Naive B cell (primary cell): Measurements from ENCODE around the gene MED27. TPM values are rescaled to one million over a fixed set of nuclear protein-coding genes. Genes with fewer than 3 reads are reported as not detected.

Experiments
- ATAC-seq, 2 donors: fragments of 150-1000 bp; cut with Tn5 transposase; 2 replicates each; pipeline ENCODE4 v1.10.0; 2021; ENCODE audit warnings: low read depth in 2 of 2, mild to moderate bottlenecking in 2 of 2, moderate library complexity in 2 of 2
- DNase-seq: peaks from one replicate; pipeline ENCODE4 v3.0.0; 2022
- H3K27ac Mint-ChIP-seq, 6 donors: one replicate each; pipeline ENCODE4 v1.8.0; 2020 to 2022; ENCODE audit warnings: mild to moderate bottlenecking in 6 of 6, mixed read lengths in 6 of 6, moderate library complexity in 5 of 6, inconsistent platforms in 2 of 6
- H3K27me3 Mint-ChIP-seq, 3 donors: one replicate each; pipeline ENCODE4 v1.8.0; 2021 to 2022; ENCODE audit warnings: mixed read lengths in 3 of 3, mild to moderate bottlenecking in 1 of 3
- H3K36me3 Mint-ChIP-seq, 2 donors: one replicate each; pipeline ENCODE4 v1.8.0; 2020 to 2022; ENCODE audit warnings: mixed read lengths in 2 of 2, inconsistent platforms in 1 of 2, mild to moderate bottlenecking in 1 of 2
- H3K4me1 Mint-ChIP-seq, 3 donors: one replicate each; pipeline ENCODE4 v1.8.0; 2020 to 2022; ENCODE audit warnings: mixed read lengths in 3 of 3, inconsistent platforms in 1 of 3, mild to moderate bottlenecking in 1 of 3, moderate library complexity in 1 of 3
- H3K4me3 Mint-ChIP-seq, 8 donors: one replicate each; pipeline ENCODE4 v1.8.0; 2020 to 2022; ENCODE audit warnings: mild to moderate bottlenecking in 8 of 8, mixed read lengths in 8 of 8, moderate library complexity in 8 of 8, inconsistent platforms in 2 of 8
- H3K9me3 Mint-ChIP-seq, 7 donors: one replicate each; pipeline ENCODE4 v1.8.0; 2020 to 2022; ENCODE audit warnings: mixed read lengths in 7 of 7, mild to moderate bottlenecking in 5 of 7, inconsistent platforms in 2 of 7, moderate library complexity in 1 of 7
- polyA plus RNA-seq, 6 donors: library from polyadenylated mRNA; unstranded; fragments of 300-500 nt; fragmentation: Illumina TruSeq; gene quantifications; one replicate each; pipeline ENCODE4 v1.2.3, GENCODE V29; 2021; ENCODE audit warnings: low read depth in 6 of 6

Gene MED27
- polyA plus RNA-seq, 6 donors from 2014 or later, result 33.1 to 76.9 (median 40.5) TPM

- Mint-ChIP-seq H3K4me1 (no peaks in the 10 kb centered on the region), H3K36me3 (peaks cover 0 to 4% of the 10 kb centered on the region in 2 donors), H3K27ac (no peak overlapping the region), H3K4me3 (no peak overlapping the region), H3K9me3 (peaks cover 0 to 11% (median 1%) of the 10 kb centered on the region in 7 donors), H3K27me3 (peaks cover 42 to 52% (median 42%) of the 10 kb centered on the region in 3 donors)
- ATAC-seq, result no peak
- DNase-seq, result no peak
These were observed 20.2 kb upstream of the MED27 start for GRCh38 chr9:132099741-132100407.

GRCh38 chr9:132099167-132099566, 19.5 kb upstream of the MED27 start:
- peaks cover 0 to 11% (median 1%) of the 10 kb centered on the region in 7 donors for H3K9me3 Mint-ChIP-seq
- no peak overlapping the region for H3K27ac Mint-ChIP-seq
- H3K4me3 Mint-ChIP-seq, result no peak overlapping the region
- no peaks in the 10 kb centered on the region for H3K4me1 Mint-ChIP-seq
- ATAC-seq (no peak), DNase-seq (no peak)
- H3K27me3 Mint-ChIP-seq, result peaks cover 46 to 49% (median 49%) of the 10 kb centered on the region in 3 donors
- H3K36me3 Mint-ChIP-seq, result peaks cover 0 to 4% of the 10 kb centered on the region in 2 donors

GRCh38 chr9:132094314-132094791, 14.7 kb upstream of the MED27 start:
- H3K27ac Mint-ChIP-seq, result no peak overlapping the region
- H3K36me3 Mint-ChIP-seq, result peaks cover 4 to 8% of the 10 kb centered on the region in 2 donors
- DNase-seq (no peak), ATAC-seq (no peak)
- H3K4me1 Mint-ChIP-seq, result no peaks in the 10 kb centered on the region
- H3K9me3 Mint-ChIP-seq, result peaks cover 0 to 5% (median 4%) of the 10 kb centered on the region in 7 donors
- peaks cover 44 to 66% (median 56%) of the 10 kb centered on the region in 3 donors for H3K27me3 Mint-ChIP-seq
- no peak overlapping the region for H3K4me3 Mint-ChIP-seq

GRCh38 chr9:132090771-132091170, 11.1 kb upstream of the MED27 start:
- peaks cover 0 to 8% of the 10 kb centered on the region in 2 donors for H3K36me3 Mint-ChIP-seq
- peak overlapping the region in 1 of 6 donors; percentile 42 for H3K27ac Mint-ChIP-seq
- peak overlapping the region in 1 of 8 donors; percentile 15 for H3K4me3 Mint-ChIP-seq
- ATAC-seq (no peak), DNase-seq (no peak)
- no peaks in the 10 kb centered on the region for H3K4me1 Mint-ChIP-seq
- peaks cover 0 to 5% (median 2%) of the 10 kb centered on the region in 7 donors for H3K9me3 Mint-ChIP-seq
- peaks cover 25 to 54% (median 46%) of the 10 kb centered on the region in 3 donors for H3K27me3 Mint-ChIP-seq

GRCh38 chr9:132087438-132088030, 7.9 kb upstream of the MED27 start:
- H3K4me3 Mint-ChIP-seq, result peak overlapping the region in 1 of 8 donors; percentile 11
- H3K36me3 Mint-ChIP-seq, result peaks cover 0 to 8% of the 10 kb centered on the region in 2 donors
- peaks cover 14 to 57% (median 33%) of the 10 kb centered on the region in 3 donors for H3K27me3 Mint-ChIP-seq
- H3K4me1 Mint-ChIP-seq, result no peaks in the 10 kb centered on the region
- DNase-seq, result no peak
- peaks cover 0 to 5% (median 2%) of the 10 kb centered on the region in 7 donors for H3K9me3 Mint-ChIP-seq
- H3K27ac Mint-ChIP-seq, result no peak overlapping the region
- no peak for ATAC-seq

- Mint-ChIP-seq H3K9me3 (no peaks in the 10 kb centered on the region), H3K27ac (no peak overlapping the region), H3K27me3 (peaks cover 7 to 26% (median 23%) of the 10 kb centered on the region in 3 donors), H3K36me3 (no peaks in the 10 kb centered on the region), H3K4me1 (peaks cover 21 to 26% (median 22%) of the 10 kb centered on the region in 3 donors), H3K4me3 (no peak overlapping the region)
- ATAC-seq (no peak), DNase-seq (no peak)
These were observed 2.5 kb upstream of the MED27 start for GRCh38 chr9:132082188-132082587.

- H3K27ac Mint-ChIP-seq, result peak overlapping the region; percentile 84 to 96 (median 93)
- DNase-seq (no peak), ATAC-seq (no peak)
- H3K9me3 Mint-ChIP-seq, result no peaks in the 10 kb centered on the region
- peaks cover 26 to 35% (median 30%) of the 10 kb centered on the region in 3 donors for H3K4me1 Mint-ChIP-seq
- peaks cover 5 to 10% (median 7%) of the 10 kb centered on the region in 3 donors for H3K27me3 Mint-ChIP-seq
- peak overlapping the region; percentile 90 to 99 (median 96) for H3K4me3 Mint-ChIP-seq
- peaks cover 4 to 7% of the 10 kb centered on the region in 2 donors for H3K36me3 Mint-ChIP-seq
These were observed 839 bp downstream of the MED27 start for GRCh38 chr9:132078699-132079356.

GRCh38 chr9:132077881-132078698, 1.6 kb downstream of the MED27 start:
- Mint-ChIP-seq H3K4me3 (peak overlapping the region; percentile 90 to 99 (median 96)), H3K27me3 (peaks cover 5 to 10% (median 7%) of the 10 kb centered on the region in 3 donors), H3K27ac (peak overlapping the region in 3 of 6 donors; percentile 84 to 91 (median 85)), H3K4me1 (peaks cover 26 to 35% (median 30%) of the 10 kb centered on the region in 3 donors), H3K9me3 (no peaks in the 10 kb centered on the region), H3K36me3 (peaks cover 4 to 7% of the 10 kb centered on the region in 2 donors)
- ATAC-seq, result no peak
- DNase-seq, result no peak

- H3K4me3 Mint-ChIP-seq, result peak overlapping the region in 1 of 8 donors; percentile 90
- peaks cover 4 to 7% of the 10 kb centered on the region in 2 donors for H3K36me3 Mint-ChIP-seq
- peaks cover 37 to 42% (median 42%) of the 10 kb centered on the region in 3 donors for H3K4me1 Mint-ChIP-seq
- no peak overlapping the region for H3K27ac Mint-ChIP-seq
- H3K27me3 Mint-ChIP-seq, result no peaks in the 10 kb centered on the region
- DNase-seq (no peak), ATAC-seq (no peak)
- H3K9me3 Mint-ChIP-seq, result no peaks in the 10 kb centered on the region
These were observed 3.8 kb downstream of the MED27 start for GRCh38 chr9:132075853-132076252.

GRCh38 chr9:132074736-132075135, 4.9 kb downstream of the MED27 start:
- Mint-ChIP-seq H3K27ac (no peak overlapping the region), H3K4me1 (peaks cover 38 to 43% (median 38%) of the 10 kb centered on the region in 3 donors), H3K27me3 (no peaks in the 10 kb centered on the region), H3K4me3 (no peak overlapping the region), H3K36me3 (peaks cover 4 to 7% of the 10 kb centered on the region in 2 donors), H3K9me3 (no peaks in the 10 kb centered on the region)
- ATAC-seq (no peak), DNase-seq (no peak)

- no peaks in the 10 kb centered on the region for H3K27me3 Mint-ChIP-seq
- peaks cover 14 to 18% of the 10 kb centered on the region in 2 donors for H3K36me3 Mint-ChIP-seq
- peaks cover 25 to 33% (median 28%) of the 10 kb centered on the region in 3 donors for H3K4me1 Mint-ChIP-seq
- no peak for DNase-seq
- no peaks in the 10 kb centered on the region for H3K9me3 Mint-ChIP-seq
- no peak for ATAC-seq
- H3K27ac Mint-ChIP-seq, result no peak overlapping the region
- no peak overlapping the region for H3K4me3 Mint-ChIP-seq
These were observed 7.7 kb downstream of the MED27 start for GRCh38 chr9:132071847-132072507.

- Mint-ChIP-seq H3K27ac (no peak overlapping the region), H3K9me3 (no peaks in the 10 kb centered on the region), H3K27me3 (no peaks in the 10 kb centered on the region), H3K36me3 (peaks cover 10 to 11% of the 10 kb centered on the region in 2 donors), H3K4me1 (peaks cover 20 to 28% (median 20%) of the 10 kb centered on the region in 3 donors), H3K4me3 (no peak overlapping the region)
- ATAC-seq (no peak), DNase-seq (no peak)
These were observed 10.4 kb downstream of the MED27 start for GRCh38 chr9:132069046-132069898.
